NOMO-1 treated with DMSO at 0.1 percent for 48 hours (cell line): ENCODE results near the gene JADE2.
A peak's percentile ranks its signal among the peaks of the same experiment; 100 is the strongest.
"Not testable (repeated sequence)": the region's sequence is repeated elsewhere in the genome, so short reads cannot be mapped to it uniquely, and the experiment has no call there.

ENCODE experiments used
- DNase-seq: peaks from one replicate; lab custom pipeline; 2025; ENCODE audit not compliant: unreplicated experiment; lab: John Stamatoyannopoulos, UW

Gene JADE2

DNA sequence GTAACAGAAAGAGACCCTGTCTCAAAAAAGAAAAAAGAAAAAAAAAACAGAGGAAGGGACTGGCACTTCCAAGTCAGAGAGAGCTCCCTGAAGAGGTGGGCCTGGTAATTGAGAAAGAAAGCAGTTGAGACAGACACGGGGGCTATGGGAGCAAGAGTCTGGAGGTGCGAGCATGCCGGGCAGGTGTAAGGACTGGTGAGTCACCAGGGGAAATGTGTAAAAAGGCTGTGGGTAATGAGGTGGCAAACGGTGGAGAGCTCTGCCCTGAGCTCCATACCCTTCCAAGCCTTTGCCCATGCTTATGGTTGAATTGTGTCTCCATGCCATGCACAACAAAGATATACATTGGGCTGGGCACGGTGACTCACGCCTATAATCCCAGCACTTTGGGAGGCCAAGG is 18.0 kb upstream of the JADE2 start:
- no peak for DNase-seq

DNA sequence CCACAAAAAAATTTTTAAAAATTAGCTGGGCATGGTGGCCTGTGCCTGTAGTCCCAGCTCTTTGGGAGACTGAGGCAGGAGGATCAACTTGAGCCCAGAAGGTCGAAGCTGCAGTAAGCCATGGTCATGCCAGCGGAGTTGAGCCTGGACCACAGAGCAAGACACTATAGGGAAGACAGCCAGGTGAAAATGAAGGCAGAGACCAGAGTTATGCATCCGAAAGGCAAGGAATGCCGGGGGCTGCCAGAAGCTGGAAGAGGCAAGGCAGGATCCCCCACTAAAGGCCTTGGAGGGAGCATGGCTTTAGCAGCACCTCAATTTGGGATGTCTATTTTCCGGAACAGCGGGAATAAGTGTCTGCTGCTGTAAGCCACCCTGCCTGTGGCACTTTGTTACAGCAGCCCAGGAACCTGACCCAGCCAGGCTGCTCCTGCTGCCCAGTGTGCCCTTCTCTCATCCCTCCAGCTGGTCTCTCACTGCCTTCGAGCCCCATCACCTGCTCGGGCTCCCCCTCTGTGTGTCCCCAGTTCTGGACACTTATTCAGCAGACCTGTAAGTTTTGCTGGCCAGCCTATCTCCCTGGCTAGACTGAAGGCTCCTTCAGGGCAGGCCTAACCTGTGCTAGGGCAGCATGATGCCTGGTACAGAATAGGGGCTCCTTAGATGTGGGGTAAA is 16.8 kb upstream of the JADE2 start:
- no peak for DNase-seq

DNA sequence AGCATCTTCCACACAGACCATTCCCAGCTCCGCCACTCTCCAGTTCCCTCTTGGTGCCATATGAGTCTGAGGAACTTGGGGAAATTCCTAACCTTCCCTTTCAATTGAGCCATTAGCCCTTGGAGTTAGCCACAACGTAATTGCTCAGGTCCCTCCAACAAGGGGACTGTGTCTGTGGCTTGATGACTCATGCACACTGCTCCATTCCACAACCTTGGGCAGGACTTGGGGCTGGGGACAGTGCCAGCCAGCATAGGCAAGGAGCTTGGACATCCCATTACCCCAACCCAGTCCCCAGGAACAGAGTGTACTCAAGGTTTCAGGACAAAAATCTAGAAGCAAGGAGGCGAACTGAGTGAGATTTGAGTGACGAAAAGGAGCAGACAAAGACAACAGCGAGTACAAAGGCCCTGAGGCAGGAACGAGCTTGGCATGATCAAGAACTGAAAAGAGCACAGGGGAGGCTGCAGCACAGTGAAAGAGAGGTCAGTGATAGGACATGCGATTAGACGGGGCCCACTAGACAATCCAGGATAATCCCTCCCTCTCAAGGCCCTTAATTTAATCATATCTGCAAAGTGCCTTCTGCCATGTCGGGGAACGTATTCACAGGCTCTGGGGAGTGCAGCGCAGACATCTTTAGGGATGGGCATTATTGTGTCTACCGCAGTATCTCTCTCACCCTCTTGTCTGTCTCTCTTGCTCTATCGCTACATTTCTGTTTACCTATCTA is 16.0 kb upstream of the JADE2 start:
- peak; percentile 39 for DNase-seq

DNA sequence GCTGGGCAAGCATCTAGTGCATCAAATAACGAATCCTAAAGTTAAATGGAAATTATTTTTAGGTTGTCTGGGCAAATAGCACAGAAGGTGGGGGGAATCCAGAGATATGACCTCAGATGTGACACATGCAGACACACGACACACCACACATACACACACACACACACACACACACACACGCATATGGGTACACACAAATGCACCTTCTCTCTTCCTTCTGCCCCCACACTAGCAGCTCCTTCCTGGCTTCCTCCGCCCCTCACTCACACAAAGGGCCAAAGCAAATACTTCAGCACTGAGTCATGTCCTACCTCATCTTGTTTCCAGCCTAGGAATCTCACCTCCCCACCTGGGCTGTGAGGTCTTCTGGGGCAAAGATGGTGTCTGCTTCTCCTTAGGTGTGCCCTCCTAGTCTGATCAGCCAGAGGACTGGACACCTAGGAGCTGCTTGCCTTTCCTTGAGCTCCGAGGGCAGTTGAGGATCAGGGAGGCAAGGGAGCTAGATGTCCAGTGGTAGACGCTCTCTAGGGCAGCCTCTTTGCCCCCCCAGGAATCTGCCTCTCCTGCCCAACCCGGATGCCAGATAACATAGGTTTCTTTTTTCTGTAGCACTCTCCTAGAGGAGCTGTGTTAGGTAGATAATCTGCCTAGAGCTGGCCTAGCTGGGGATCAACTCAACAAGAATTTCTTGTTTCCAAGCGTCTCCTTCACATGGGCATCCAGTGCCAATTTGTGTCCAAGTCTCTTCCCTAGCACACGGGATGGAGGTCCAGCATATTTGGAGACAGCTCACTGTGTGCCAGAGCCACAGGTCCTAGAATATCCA is 14.3 kb upstream of the JADE2 start:
- DNase-seq, result no peak

- DNase-seq, result no peak
Measured at GRCh38 chr5:134511796-134512660, 13.4 kb upstream of the JADE2 start.

DNA sequence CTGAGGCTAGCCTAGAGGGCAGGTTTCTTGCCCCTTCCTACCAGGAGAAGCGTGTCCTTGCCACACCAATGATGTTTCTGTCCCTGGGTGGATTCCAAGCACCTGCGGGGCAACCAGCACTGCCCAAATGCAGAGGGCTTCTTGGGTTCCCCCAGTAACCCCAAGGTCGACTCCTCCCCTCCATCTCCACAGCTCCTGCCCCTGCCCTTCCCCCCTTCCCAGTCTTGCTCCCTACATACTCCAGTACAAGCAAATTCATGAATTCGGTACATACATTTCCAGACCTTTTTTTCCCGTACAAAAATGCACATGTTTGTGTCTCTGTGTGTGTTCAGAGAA is 12.8 kb upstream of the JADE2 start:
- DNase-seq, result no peak

GRCh38 chr5:134515801-134516200 is 9.7 kb upstream of the JADE2 start:
- DNase-seq, result no peak

GRCh38 chr5:134516984-134517383 is 8.5 kb upstream of the JADE2 start:
- DNase-seq, result not testable (repeated sequence)

- no peak for DNase-seq
Measured at GRCh38 chr5:134517553-134517952, 7.9 kb upstream of the JADE2 start.

DNA sequence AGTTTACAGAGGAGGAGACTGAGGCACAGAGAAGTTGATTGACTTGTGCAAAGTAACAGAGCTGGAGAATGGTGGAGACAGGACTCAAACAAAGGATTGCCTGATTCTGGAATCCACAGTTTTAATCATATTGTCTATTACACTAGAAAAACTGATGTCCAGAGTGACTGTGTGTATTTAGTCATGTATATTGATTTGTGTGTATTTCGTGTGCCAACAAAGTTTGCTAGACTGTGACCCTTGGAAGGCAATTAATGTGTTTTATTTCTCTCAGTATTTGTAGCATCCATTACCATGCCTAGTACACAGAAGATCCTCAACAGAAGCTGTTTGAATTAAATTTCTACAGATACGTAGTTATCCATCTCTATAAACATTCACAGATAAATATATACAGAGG is 5.5 kb upstream of the JADE2 start:
- DNase-seq, result no peak

DNA sequence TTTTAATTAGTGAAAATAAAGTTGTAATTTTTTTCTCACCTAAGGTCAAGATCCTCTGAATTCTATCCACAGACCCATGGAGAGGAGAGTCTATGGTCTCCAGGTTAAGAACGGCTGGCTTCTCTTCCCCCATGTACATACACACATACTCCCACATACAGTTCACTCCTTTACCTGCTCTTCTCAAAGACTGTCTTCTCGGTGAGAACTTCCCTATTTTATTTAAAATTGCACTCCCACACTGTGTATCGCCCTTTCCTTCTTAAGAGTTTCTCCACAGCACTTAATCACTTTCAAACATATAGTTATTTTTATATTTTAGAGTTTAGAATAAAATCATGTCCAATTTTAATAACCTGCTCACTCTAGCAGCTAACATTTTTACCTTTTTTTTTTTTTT is 3.6 kb upstream of the JADE2 start:
- DNase-seq, result peak; percentile 71

DNA sequence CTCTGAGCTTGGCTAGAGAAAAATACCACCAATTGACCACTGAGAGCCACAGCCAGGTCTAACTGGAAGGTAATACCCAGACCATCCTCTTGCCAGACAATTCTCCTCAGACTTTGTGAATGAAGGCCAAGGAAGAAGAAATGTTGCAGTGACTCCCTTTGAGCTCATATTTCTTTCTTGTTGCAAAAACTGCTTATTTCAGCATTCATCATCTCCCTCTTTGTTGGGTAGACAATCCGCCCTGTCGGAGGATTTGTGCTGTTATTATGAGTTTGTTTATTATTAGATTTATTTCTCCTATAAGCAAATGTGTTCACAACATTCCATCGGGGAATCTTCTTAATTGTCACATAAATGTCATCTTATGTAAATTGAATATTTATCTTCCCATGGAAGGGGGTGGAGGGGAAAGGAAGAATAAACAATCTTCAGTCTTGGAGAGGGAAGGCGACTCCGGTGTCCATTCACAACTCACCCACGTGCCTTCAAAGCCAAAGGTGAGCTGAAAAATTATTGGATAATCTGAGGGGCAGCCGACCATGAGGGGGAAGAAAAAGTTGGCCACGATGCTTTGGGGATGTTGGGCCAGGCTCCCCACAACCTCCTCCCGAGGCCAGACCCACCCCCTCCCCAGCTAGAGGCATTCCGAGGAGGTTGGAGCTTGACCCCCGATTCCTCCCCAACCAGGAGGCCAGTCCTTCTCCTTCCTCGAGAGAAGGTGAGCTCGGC is 1.8 kb upstream of the JADE2 start:
- DNase-seq, result no peak

DNA sequence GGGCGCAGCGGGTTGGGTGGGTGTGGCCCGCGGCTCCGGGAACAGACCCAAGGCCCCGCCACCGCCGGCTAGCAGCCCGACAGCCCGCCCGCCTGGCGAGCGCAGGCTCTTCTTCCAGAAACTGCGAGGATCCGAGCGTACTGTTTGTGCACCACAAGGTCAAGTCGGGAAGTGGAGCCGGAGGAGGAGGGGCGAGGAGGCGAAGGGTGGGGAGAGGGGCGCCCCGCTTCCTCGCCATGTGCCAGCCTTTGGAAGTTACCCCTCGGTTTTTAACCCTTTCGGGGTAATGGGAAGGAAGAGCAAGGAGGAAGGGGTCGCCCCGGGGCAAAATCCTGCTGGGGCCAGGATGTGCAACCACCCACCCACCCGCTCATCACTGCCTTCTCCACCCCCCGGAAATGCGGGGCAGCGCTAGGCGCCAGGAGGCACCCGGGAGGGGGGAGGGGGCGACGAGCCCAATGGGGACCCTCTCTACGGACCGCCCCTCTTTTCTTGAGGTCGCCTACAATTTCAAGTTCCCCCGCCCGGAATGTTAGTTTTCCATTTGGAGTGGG is 1.1 kb upstream of the JADE2 start:
- peak; percentile 73 for DNase-seq

GRCh38 chr5:134525683-134526482 is 413 bp downstream of the JADE2 start:
- DNase-seq, result peak; percentile 73

- peak; percentile 66 for DNase-seq
Measured at GRCh38 chr5:134526483-134527155, 1.1 kb downstream of the JADE2 start.

- peak; percentile 87 for DNase-seq
Measured at GRCh38 chr5:134527156-134527960, 1.9 kb downstream of the JADE2 start.

DNA sequence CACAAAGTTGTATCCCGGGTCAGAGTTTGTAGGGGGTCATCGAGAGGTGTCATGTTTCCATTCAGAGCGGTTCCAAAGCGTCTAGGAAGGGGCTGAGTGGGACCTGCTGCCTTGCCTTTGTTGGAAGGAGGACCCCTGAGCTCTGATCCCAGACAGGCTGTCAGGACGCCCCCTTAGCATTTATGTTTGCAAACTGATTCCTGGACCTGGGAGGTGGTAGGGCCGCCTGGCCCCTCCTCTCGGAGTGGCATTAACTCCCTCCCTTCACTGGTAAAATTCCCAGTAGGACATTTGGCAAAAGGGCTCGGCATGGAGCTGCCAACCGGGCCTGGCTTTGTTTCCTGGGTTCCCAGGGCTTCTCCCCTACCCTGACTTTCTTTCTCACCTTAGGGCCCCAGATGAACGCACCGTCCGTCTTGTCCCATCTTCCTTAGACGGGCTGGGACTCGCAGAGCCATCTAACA is 2.5 kb downstream of the JADE2 start:
- no peak for DNase-seq

DNA sequence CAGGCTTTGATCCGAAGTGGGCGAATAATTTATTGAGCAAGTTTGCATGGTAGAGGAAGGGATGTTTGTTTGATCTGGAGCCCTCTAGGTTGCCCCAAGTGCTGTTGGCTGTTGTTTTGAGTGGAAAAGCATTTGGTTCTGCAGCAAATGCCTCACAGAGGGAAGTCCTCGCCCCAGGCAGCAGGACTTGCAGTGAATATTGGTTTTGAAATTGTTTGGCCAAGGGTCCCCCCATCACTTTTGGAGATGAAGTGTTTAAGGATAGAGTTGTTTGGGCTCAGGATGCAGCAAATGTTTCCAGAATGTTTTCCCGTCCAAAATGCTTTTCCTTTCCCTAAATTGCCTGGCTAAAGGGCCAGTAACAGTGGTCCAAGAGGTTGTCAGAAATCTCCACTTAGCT is 3.1 kb downstream of the JADE2 start:
- no peak for DNase-seq
